SK-N-SH treated with all-trans-retinoic acid at 6 μM for 48 hours (cell line): ENCODE data around the gene VPS37C.

ENCODE experiments used
- ATAC-seq: fragments of 200-7000 bp; cut with Tn5 transposase; 3 replicates; pipeline ENCODE4 v1.9.1; 2020; ENCODE audit warnings: mild to moderate bottlenecking, moderate library complexity
- ARNTL ChIP-seq: fragments of 450-650 bp; formaldehyde crosslinking; IDR thresholded peaks from 2 replicates; pipeline ENCODE4 v1.5.0; 2020; ENCODE audit warnings: low read depth, mild to moderate bottlenecking, moderate library complexity, borderline replicate concordance
- BACH2 ChIP-seq: fragments of 250-450 bp; sonication (Bioruptor Pico); IDR thresholded peaks from 2 replicates; pipeline ENCODE4 v1.9.0; 2021; ENCODE audit warnings: mild to moderate bottlenecking, borderline replicate concordance
- ESRRG ChIP-seq: fragments of 250-450 bp; sonication (Bioruptor Pico); IDR thresholded peaks from 2 replicates; pipeline ENCODE4 v1.6.1; 2021; ENCODE audit warnings: mild to moderate bottlenecking
- GLIS3 ChIP-seq: fragments of 250-450 bp; sonication (Bioruptor Pico); IDR thresholded peaks from 2 replicates; pipeline ENCODE4 v1.5.0; 2020; ENCODE audit warnings: mild to moderate bottlenecking, moderate library complexity
- ISL1 ChIP-seq: fragments of 250-450 bp; sonication (Bioruptor Pico); IDR thresholded peaks from 2 replicates; pipeline ENCODE4 v2.1.2; 2022; ENCODE audit warnings: mild to moderate bottlenecking, moderate library complexity
- OSR1 ChIP-seq: fragments of 250-450 bp; sonication (Bioruptor Pico); IDR thresholded peaks from 2 replicates; pipeline ENCODE4 v1.8.0; 2022; ENCODE audit warnings: moderate library complexity, mild to moderate bottlenecking, inconsistent platforms
- PATZ1 ChIP-seq: fragments of 250-450 bp; sonication (Bioruptor Pico); IDR thresholded peaks from 2 replicates; pipeline ENCODE4 v1.8.0; 2020; ENCODE audit warnings: mild to moderate bottlenecking, moderate library complexity, borderline replicate concordance
- POU6F1 ChIP-seq: fragments of 250-450 bp; sonication (Bioruptor Pico); IDR thresholded peaks from 2 replicates; pipeline ENCODE4 v1.8.0; 2021; ENCODE audit warnings: low read depth, mild to moderate bottlenecking, moderate library complexity, borderline replicate concordance
- PPARA ChIP-seq: fragments of 250-450 bp; sonication (Bioruptor Pico); IDR thresholded peaks from 2 replicates; pipeline ENCODE4 v1.5.0; 2020; ENCODE audit warnings: mild to moderate bottlenecking, borderline replicate concordance
- RARB ChIP-seq: fragments of 250-450 bp; sonication (Bioruptor Pico); IDR thresholded peaks from 2 replicates; pipeline ENCODE4 v1.8.0; 2021; ENCODE audit warnings: mild to moderate bottlenecking, moderate library complexity
- SNAI2 ChIP-seq: fragments of 250-450 bp; sonication (Bioruptor Pico); IDR thresholded peaks from 2 replicates; pipeline ENCODE4 v1.5.0; 2020; ENCODE audit warnings: mild to moderate bottlenecking, moderate library complexity
- TCF4 ChIP-seq: fragments of 250-450 bp; sonication (Bioruptor Pico); IDR thresholded peaks from 2 replicates; pipeline ENCODE4 v1.8.0; 2021; ENCODE audit warnings: mild to moderate bottlenecking, moderate library complexity, borderline replicate concordance
- TOX ChIP-seq: fragments of 250-450 bp; sonication (Bioruptor Pico); IDR thresholded peaks from 2 replicates; pipeline ENCODE4 v1.8.0; 2021; ENCODE audit warnings: mild to moderate bottlenecking, moderate library complexity, borderline replicate concordance
- TSHZ2 ChIP-seq: fragments of 250-450 bp; sonication (Bioruptor Pico); IDR thresholded peaks from 2 replicates; pipeline ENCODE4 v1.5.0; 2020; ENCODE audit warnings: mild to moderate bottlenecking, moderate library complexity
- ZC3H10 ChIP-seq: fragments of 250-450 bp; sonication (Bioruptor Pico); IDR thresholded peaks from 2 replicates; pipeline ENCODE4 v1.5.1; 2021; ENCODE audit warnings: mild to moderate bottlenecking, moderate library complexity
- ZFP3 ChIP-seq: fragments of 250-450 bp; sonication (Bioruptor Pico); IDR thresholded peaks from 2 replicates; pipeline ENCODE4 v1.5.0; 2020; ENCODE audit warnings: mild to moderate bottlenecking, moderate library complexity
- ZFP30 ChIP-seq: fragments of 450-650 bp; formaldehyde crosslinking; IDR thresholded peaks from 2 replicates; pipeline ENCODE4 v1.5.0; 2022; ENCODE audit warnings: mild to moderate bottlenecking, moderate library complexity
- ZNF565 ChIP-seq: fragments of 450-650 bp; formaldehyde crosslinking; conservative IDR thresholded peaks from 2 replicates; pipeline ENCODE4 v1.5.0; 2020; ENCODE audit warnings: low read depth, mild to moderate bottlenecking, moderate library complexity
- ZNF70 ChIP-seq: fragments of 450-650 bp; formaldehyde crosslinking; IDR thresholded peaks from 2 replicates; pipeline ENCODE4 v1.5.0; 2020; ENCODE audit warnings: mild to moderate bottlenecking, moderate library complexity
- ZNF8 ChIP-seq: fragments of 450-650 bp; formaldehyde crosslinking; IDR thresholded peaks from 2 replicates; pipeline ENCODE4 v1.5.0; 2020; ENCODE audit warnings: mild to moderate bottlenecking, moderate library complexity
- TF ChIP-seq, protein P1 (sequence below): fragments of 250-450 bp; sonication (Bioruptor Pico); IDR thresholded peaks from 2 replicates; pipeline ENCODE4 v1.5.1; 2020; ENCODE audit warnings: low read depth, mild to moderate bottlenecking, moderate library complexity
- TF ChIP-seq, protein P2 (sequence below): fragments of 250-450 bp; sonication (Bioruptor Pico); IDR thresholded peaks from 2 replicates; pipeline ENCODE4 v1.5.1; 2021; ENCODE audit warnings: mild to moderate bottlenecking, moderate library complexity

Gene VPS37C

GRCh38 chr11:61091373-61092279 is 69.6 kb downstream of the VPS37C start:
- ATAC-seq, result no peak
- TF ChIP-seq GLIS3 (CRISPR knock-in tag) (no peak), ZC3H10 (CRISPR knock-in tag) (no peak), TSHZ2 (CRISPR knock-in tag) (no peak), ESRRG (CRISPR knock-in tag) (no peak), ARNTL (CRISPR knock-in tag) (no peak), ISL1 (no peak), PPARA (CRISPR knock-in tag) (no peak), ZNF70 (CRISPR knock-in tag) (no peak), PATZ1 (CRISPR knock-in tag) (no peak), TCF4 (CRISPR knock-in tag) (no peak), ZFP30 (no peak), BACH2 (CRISPR knock-in tag) (no peak), SNAI2 (CRISPR knock-in tag) (no peak), ZNF565 (CRISPR knock-in tag) (no peak), ZFP3 (no peak), OSR1 (CRISPR knock-in tag) (no peak), TOX (CRISPR knock-in tag) (no peak), POU6F1 (CRISPR knock-in tag) (no peak)
- TF ChIP-seq, protein P1, sequence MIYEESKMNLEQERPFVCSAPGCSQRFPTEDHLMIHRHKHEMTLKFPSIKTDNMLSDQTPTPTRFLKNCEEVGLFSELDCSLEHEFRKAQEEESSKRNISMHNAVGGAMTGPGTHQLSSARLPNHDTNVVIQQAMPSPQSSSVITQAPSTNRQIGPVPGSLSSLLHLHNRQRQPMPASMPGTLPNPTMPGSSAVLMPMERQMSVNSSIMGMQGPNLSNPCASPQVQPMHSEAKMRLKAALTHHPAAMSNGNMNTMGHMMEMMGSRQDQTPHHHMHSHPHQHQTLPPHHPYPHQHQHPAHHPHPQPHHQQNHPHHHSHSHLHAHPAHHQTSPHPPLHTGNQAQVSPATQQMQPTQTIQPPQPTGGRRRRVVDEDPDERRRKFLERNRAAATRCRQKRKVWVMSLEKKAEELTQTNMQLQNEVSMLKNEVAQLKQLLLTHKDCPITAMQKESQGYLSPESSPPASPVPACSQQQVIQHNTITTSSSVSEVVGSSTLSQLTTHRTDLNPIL (CRISPR knock-in tag), result no peak
- TF ChIP-seq, protein P2, sequence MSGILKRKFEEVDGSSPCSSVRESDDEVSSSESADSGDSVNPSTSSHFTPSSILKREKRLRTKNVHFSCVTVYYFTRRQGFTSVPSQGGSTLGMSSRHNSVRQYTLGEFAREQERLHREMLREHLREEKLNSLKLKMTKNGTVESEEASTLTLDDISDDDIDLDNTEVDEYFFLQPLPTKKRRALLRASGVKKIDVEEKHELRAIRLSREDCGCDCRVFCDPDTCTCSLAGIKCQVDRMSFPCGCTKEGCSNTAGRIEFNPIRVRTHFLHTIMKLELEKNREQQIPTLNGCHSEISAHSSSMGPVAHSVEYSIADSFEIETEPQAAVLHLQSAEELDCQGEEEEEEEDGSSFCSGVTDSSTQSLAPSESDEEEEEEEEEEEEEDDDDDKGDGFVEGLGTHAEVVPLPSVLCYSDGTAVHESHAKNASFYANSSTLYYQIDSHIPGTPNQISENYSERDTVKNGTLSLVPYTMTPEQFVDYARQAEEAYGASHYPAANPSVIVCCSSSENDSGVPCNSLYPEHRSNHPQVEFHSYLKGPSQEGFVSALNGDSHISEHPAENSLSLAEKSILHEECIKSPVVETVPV (CRISPR knock-in tag), result no peak

DNA sequence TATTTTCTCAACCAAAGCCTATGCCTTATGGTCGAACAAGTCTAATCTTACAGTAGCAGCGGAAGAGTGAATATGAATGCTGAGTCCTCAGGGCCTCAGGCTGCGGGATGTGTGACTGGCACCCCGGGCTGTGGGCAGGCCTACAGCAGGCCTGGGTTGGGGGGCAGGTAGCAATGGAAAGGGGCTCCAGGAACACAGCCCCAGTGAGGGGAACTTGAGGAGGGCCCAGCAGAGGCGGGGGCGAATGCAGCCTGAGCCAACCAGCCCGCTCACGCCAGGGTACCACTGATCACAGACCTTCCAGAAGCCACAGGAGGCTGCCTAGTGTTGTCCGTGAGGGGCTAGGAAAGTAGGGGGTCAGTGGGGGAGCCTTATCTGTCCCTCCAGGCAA is 70.2 kb downstream of the VPS37C start:
- no peak for ATAC-seq
- TF ChIP-seq TCF4 (CRISPR knock-in tag), result no peak
- no peak for TF ChIP-seq PPARA (CRISPR knock-in tag)
- no peak for TF ChIP-seq ZFP3
- no peak for TF ChIP-seq SNAI2 (CRISPR knock-in tag)
- no peak for TF ChIP-seq RARB (CRISPR knock-in tag)
- no peak for TF ChIP-seq ZNF8 (CRISPR knock-in tag)
- TF ChIP-seq PATZ1 (CRISPR knock-in tag), result no peak
- TF ChIP-seq GLIS3 (CRISPR knock-in tag), result no peak
- no peak for TF ChIP-seq ISL1
- TF ChIP-seq OSR1 (CRISPR knock-in tag), result no peak
- no peak for TF ChIP-seq TSHZ2 (CRISPR knock-in tag)
- TF ChIP-seq ZFP30, result no peak
- TF ChIP-seq, protein P1 (CRISPR knock-in tag), result no peak
- TF ChIP-seq ESRRG (CRISPR knock-in tag), result no peak
- TF ChIP-seq TOX (CRISPR knock-in tag), result no peak
